Measurements from ENCODE around the gene SDHAF2. TPM values are rescaled to one million over a fixed set of nuclear protein-coding genes. Genes with fewer than 3 reads are reported as not detected.
A peak's percentile ranks its signal among the peaks of the same experiment; 100 is the strongest.

SDHAF2 gene
- total RNA-seq, 1 donor from 2014 or later: 47.2 TPM

- peaks cover 5% of the 10 kb centered on the region for H3K27me3 Mint-ChIP-seq (ENCODE audit: unreplicated experiment)
- no peak overlapping the region for H3K27ac Mint-ChIP-seq (ENCODE audit: unreplicated experiment)
- peaks cover 9% of the 10 kb centered on the region for H3K4me1 Mint-ChIP-seq (ENCODE audit: unreplicated experiment)
- peaks cover 10% of the 10 kb centered on the region for H3K36me3 Mint-ChIP-seq (ENCODE audit: low read depth, unreplicated experiment)
- TF ChIP-seq CTCF (IDR thresholded peaks at IDR 0.05; ENCODE audit: unreplicated experiment): no peak
- H3K4me3 Mint-ChIP-seq (ENCODE audit: unreplicated experiment): peak overlapping the region; percentile 68
- DNase-seq (ENCODE audit: low spot score): no peak
- H3K9me3 Mint-ChIP-seq (ENCODE audit: unreplicated experiment): no peaks in the 10 kb centered on the region
Measured at GRCh38 chr11:61473370-61474012, 43.6 kb downstream of the SDHAF2 start.

GRCh38 chr11:61474013-61474643 is 44.2 kb downstream of the SDHAF2 start:
- Mint-ChIP-seq H3K27me3 (ENCODE audit: unreplicated experiment) (peaks cover 5% of the 10 kb centered on the region), H3K4me3 (ENCODE audit: unreplicated experiment) (peak overlapping the region; percentile 6), H3K9me3 (ENCODE audit: unreplicated experiment) (no peaks in the 10 kb centered on the region), H3K4me1 (ENCODE audit: unreplicated experiment) (peaks cover 9% of the 10 kb centered on the region), H3K27ac (ENCODE audit: unreplicated experiment) (no peak overlapping the region), H3K36me3 (ENCODE audit: low read depth, unreplicated experiment) (peaks cover 10% of the 10 kb centered on the region)
- TF ChIP-seq CTCF (IDR thresholded peaks at IDR 0.05; ENCODE audit: unreplicated experiment): no peak
- no peak for DNase-seq (ENCODE audit: low spot score)

- peaks cover 9% of the 10 kb centered on the region for H3K4me1 Mint-ChIP-seq (ENCODE audit: unreplicated experiment)
- H3K27ac Mint-ChIP-seq (ENCODE audit: unreplicated experiment): no peak overlapping the region
- no peak for DNase-seq (ENCODE audit: low spot score)
- H3K27me3 Mint-ChIP-seq (ENCODE audit: unreplicated experiment): peaks cover 5% of the 10 kb centered on the region
- peaks cover 10% of the 10 kb centered on the region for H3K36me3 Mint-ChIP-seq (ENCODE audit: low read depth, unreplicated experiment)
- no peak for TF ChIP-seq CTCF (IDR thresholded peaks at IDR 0.05; ENCODE audit: unreplicated experiment)
- no peak overlapping the region for H3K4me3 Mint-ChIP-seq (ENCODE audit: unreplicated experiment)
- H3K9me3 Mint-ChIP-seq (ENCODE audit: unreplicated experiment): no peaks in the 10 kb centered on the region
Measured at GRCh38 chr11:61475433-61475832, 45.5 kb downstream of the SDHAF2 start.

DNA sequence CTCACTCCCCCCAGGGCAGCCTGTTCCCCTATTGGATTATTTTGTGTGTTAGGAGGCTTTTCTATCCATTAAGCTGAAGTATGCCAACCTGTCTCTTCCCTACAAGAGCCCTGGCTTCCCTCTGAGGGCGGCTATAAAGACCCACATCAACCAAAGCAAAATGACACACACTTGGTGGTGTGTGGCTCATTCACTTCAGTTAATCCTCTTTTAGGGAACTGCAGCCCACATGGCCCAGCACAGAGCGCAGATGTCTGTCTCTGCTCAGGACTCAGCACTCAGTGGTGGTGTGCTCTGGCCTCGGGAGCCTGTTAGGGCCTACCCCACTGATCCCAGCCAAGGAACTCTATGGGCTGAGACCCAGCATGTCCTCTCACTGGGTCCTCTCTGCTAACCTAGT is 46.4 kb downstream of the SDHAF2 start:
- no peak for DNase-seq (ENCODE audit: low spot score)

More for the DNA sequence above, 46.4 kb downstream of the SDHAF2 start:
- TF ChIP-seq CTCF (IDR thresholded peaks at IDR 0.05; ENCODE audit: unreplicated experiment): no peak
- peaks cover 10% of the 10 kb centered on the region for H3K36me3 Mint-ChIP-seq (ENCODE audit: low read depth, unreplicated experiment)
- H3K9me3 Mint-ChIP-seq (ENCODE audit: unreplicated experiment): no peaks in the 10 kb centered on the region
- H3K4me3 Mint-ChIP-seq (ENCODE audit: unreplicated experiment): no peak overlapping the region
- peaks cover 11% of the 10 kb centered on the region for H3K4me1 Mint-ChIP-seq (ENCODE audit: unreplicated experiment)
- H3K27me3 Mint-ChIP-seq (ENCODE audit: unreplicated experiment): peaks cover 5% of the 10 kb centered on the region
- H3K27ac Mint-ChIP-seq (ENCODE audit: unreplicated experiment): no peak overlapping the region

Data from endothelial cell (in vitro differentiated cells).